Activated T-helper 1 cell treated with Interleukin-2 at 50 U/mL for 16 hours (primary cell): ENCODE measurements around the gene TMA7.
A peak's percentile ranks its signal among the peaks of the same experiment; 100 is the strongest.
"Not testable (repeated sequence)": the region's sequence is repeated elsewhere in the genome, so short reads cannot be mapped to it uniquely, and the experiment has no call there.

Experiments used
- DNase-seq: peaks from one replicate; pipeline ENCODE4 v3.0.0-alpha.2; 2020; ENCODE audit warnings: low read depth

Gene TMA7

DNA sequence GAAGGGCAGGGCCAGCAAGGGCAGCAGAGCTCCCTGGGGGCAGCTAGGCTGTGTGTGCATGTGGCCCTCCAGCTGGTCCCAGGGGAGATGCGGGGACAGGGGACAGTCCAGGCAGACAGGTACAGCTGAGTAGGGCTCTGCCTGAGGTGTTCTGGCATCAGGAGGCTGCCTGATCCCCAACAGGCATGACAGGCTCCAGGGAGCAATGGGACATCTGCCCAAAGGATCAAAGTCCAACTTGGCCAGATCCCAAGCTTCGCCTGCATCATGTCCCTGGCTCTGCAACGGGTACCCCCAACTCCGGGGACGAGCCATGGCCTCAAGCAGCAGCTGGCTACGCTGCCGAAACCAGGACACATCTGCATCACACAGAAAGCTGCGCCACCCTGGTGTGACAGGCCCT lies 28.3 kb downstream of the TMA7 start:
- no peak for DNase-seq

DNA sequence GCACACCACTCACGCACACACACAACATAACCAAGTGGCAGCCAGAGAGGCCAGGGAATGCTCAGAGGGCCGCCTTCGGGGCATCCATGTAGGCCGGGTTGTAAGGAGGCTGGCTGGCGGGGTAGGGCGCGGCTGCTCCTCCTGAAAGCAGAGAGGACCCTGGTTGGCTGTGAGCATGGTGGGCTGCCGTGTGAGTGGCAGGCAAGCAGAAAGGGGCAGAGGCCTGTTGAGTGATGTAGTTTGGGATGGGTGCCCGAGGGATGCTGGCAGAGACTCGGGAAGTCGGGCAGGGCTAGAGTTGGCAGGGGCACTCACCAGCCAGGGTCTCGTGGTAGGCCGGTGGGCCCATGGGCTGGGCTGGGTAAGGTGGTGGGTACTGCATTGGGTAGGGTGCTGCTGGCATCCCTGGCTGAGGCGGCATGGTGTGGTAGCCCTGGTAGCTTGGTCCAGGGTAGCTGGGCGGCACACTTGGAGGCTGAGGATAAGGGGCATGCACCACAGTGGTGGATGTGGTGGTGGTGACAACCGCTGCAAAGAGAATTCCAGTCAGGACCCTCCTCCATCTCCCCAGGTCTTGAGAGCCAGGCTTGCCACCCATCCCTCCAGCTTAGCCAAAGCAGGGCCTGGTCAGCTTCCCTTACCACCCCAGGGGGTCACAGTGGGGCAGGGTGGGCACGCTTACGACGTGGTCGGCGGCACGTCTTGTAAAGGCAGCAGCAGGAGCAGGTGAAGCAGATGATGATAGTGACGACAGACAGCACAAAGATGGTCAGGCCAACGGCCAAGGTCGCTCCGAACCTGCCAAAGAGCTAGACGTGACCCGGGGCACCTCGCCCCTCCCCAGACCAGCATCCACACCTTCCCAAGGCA lies 29.2 kb downstream of the TMA7 start:
- DNase-seq = no peak

DNA sequence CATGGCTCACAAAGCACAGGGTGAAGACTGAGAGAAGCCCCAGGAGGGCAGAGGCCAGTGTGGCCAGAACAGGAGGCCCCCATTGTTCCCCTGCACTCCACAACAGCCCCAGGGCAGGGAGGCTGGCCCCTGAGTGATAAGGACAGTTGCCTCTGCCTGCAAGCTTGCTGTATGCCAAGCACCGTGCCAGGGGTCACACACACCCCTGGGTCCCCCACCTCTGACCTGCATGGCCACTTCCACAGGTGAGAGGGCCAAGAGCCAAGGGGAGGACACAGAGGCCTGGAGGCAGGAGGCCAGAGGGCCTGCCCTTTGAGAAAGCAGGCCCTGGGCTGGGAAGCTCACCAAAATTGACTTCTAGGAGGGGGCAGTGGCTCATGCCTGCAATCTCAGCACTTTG lies 30.2 kb downstream of the TMA7 start:
- no peak for DNase-seq

DNA sequence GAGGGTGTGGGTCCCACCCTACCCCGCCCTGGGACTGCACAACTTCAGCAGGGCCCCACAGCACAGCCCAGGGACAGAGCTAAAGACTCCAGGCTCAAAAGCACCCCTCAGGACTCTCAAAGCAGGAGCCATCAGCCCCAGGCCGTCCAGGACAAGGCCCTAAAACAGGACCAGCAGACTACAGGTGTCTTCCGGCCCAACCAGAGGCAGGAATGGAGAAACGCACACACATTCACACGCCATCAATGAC lies 32.5 kb downstream of the TMA7 start:
- no peak for DNase-seq

DNA sequence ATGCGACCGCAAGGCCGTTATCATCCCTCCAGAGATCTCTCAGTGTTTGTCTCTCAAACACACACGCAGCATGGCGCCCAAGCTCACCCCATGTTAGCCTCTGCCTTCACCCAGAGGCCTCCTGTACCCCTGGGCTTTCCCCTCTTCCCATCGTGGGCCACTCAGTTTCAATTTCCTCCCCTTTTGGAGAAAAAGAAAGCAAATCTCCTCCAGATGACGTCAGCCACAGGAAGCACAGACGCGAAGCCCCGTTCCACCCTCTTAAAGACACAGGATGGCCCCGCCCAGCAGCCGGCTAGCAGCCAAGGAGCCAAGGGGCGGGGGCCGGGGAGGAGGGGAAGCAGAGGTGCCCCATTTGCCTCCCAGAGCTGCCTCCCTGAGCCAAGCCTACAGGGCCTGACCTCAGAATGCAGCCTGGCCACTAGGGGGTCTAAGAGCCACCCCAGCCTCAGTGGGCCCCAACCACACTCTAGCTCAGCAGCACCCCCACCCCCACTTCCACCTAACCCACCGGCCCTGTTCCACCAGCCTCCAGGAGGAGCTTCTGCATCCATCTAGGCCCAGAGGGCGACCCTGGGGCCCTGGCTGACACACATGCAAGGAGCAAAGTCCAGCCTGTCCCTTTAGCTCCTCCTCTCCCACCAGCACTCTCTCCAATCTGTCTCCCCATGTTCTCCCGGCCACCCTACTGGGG lies 33.0 kb downstream of the TMA7 start:
- peak; percentile 89 for DNase-seq

DNA sequence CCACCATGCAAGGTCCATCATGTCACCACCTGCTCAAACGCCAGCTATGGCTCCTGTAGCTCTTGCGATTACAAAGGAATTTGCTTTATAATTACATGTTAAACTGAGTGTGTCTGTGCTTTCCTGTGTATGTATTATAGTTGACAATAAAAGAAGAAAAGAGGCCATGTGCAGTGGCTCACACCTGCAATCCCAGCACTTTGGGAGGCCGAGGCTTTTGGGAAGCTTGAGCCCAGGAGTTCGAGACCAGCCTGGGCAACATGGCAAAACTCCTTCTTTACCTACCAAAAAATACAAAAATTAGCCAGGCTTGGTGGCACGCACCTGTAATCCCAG lies 33.5 kb downstream of the TMA7 start:
- no peak for DNase-seq

DNA sequence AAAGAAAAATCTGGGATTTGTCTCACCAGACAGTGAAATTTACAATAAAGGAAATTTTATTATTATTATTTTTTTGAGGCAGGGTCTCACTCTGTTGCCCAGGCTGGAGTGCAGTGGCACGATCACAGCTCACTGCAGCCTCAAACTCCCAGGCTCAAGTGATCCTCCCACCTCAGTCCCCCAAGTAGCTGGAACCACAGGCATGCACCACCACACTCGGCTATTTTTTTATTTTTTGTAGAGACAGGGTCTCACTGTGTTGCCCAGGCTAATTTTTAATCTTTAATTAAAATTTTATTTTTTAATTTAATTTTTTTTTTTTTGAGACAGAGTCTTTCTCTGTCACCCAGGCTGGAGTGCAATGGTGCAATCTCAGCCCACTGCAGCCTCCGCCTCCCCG lies 34.0 kb downstream of the TMA7 start:
- not testable (repeated sequence) for DNase-seq

DNA sequence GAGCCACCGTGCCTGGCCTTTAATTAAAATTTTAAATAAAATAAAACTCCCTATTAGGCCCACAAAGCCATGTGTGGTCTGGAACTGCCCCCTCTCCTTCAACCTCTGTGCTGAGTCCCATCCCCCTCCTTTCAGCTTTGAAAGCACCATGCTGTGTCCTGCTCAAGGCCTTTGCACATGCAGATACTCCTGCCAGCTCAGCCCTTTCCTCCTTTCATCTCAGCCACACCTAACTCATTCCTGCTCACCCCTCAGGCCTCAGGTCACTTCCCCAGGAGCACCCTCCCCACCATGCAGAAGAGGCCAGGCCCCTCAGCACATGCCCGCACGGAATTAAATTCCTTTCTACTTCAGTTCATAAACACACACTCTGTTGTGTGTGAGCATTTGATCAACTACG lies 34.6 kb downstream of the TMA7 start:
- DNase-seq = no peak

DNA sequence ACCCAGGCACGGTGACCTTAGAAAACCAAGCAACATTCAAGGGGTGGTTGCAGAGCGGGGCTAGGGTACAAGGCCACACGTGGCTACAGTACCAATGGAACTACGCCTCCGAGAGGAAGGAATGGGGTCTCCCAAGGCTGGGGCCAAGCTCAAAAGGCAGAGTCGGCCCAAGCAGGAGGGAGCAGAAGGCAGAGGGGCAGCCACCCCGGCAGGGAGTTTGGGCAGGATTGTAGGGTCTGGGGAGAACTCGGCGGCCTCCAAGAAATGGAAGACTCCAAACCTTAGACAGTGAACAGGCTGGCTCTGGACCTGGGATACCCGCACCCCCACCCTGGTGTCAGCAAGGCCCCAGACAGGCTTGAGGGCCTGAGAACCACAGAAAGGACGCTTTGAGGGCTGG lies 35.1 kb downstream of the TMA7 start:
- no peak for DNase-seq

DNA sequence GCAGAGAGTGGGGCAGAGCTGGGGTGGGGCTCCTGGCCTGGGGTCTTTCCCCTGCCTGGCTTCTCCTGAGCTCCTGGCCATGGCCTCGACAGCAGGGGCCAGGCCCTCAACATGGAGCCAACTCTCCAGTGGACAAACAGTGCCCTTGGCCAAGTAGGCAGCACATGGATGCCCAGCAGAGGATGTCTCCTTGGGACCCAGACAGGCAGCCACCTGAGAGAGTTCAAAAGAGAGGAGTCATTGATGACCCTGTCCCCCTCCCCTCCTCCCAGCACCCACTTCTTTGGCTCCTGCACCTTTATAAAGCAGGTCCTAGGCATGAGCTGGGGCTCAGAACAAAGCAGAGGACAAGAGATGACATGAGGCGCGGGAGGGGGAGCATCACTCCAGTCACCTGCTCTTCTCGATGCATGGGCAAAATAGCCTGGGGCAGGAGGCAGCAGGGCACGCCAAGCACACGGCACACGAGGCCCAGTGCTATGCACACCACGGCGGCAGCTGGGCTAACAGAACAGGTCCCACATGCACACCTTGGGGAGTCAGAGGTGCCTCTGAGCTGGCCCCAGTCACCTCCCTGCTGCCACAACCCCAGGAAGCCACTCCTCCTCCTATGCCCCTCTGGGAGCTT lies 36.5 kb downstream of the TMA7 start:
- no peak for DNase-seq

DNA sequence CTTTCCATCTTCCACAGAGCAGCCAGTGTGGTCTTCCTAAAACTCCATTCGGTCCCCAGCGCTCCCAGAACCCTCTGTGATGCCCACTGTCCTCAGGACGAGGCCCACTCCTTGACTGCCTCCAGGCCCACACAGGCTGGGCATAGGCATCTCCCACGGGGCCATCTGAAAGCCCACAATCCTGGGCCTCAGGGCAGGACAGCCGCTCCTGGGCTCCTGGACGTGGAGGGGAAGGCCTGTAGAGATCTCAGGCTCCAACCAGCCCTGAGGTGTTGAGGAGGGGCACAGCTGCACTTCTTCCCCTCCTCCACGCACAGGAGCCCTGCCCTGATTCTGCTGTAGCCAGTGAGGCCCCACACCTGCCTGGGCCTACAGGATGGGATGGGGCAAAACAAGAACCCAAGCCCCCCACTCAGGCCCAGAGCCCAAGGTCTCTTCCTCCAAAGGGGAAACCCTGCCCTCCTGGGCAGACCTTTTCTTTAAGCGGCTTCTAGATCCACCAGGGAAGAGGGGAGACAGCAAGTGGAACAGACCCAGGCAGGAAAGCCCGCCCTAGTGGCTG lies 38.0 kb downstream of the TMA7 start:
- DNase-seq = no peak

DNA sequence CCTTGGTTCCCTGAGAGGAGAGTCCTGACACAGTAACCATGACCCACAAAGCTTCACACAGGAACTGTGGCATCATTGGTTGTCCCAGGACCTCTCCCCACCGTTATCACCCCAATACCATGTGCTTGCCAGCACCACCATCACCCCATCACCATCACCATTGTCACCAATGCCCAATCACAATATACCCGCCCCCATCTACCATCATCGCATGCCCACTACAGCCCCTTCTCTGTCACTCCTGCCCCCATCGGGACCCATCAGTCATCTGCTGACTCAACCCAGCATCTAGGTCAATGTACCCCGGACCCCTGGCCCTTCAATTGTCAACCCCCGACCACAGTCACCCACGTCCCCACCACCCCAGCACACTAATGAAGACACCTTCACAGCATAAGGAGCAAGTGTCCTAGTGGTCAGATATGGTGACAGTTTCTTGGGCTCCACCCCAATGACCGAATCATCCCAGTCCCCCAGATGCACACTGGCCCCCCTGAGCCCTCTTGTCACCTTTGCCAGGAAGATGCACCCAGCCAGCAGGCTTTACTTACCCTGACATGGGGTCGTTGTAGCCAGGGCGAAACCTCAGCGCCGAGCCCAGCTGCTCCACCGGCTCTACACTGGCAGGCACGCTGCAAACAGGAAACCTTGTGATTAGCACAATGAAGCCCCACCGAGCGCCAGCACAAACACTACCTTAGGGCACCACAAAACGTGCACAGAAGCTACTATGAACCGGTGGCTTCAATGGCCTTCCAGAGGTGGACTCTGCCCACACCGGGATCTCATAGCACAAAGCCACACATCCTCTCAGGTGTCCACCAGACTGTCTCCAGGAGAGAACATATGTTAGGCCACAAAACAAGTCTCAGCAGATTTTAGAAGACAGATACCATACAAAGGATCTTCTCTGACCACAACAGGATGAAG lies 38.8 kb downstream of the TMA7 start:
- peak; percentile 38 for DNase-seq

DNA sequence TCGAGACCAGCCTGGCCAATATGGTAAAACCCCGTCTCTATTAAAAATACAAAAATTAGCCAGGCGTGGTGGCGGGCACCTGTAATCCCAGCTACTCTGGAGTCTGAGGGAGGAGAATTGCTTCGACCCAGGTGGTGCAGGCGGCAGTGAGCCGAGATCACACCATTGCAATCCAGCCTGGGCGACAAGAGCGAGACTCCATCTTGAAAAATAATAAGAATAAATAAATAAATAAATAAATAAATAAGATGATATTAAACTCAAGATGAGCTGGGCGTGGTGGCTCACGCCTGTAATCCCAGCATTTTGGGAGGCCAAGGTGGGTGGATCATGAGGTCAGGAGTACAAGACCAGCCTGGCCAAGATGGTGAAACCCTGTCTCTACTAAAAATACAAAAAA lies 40.8 kb downstream of the TMA7 start:
- DNase-seq = not testable (repeated sequence)

DNA sequence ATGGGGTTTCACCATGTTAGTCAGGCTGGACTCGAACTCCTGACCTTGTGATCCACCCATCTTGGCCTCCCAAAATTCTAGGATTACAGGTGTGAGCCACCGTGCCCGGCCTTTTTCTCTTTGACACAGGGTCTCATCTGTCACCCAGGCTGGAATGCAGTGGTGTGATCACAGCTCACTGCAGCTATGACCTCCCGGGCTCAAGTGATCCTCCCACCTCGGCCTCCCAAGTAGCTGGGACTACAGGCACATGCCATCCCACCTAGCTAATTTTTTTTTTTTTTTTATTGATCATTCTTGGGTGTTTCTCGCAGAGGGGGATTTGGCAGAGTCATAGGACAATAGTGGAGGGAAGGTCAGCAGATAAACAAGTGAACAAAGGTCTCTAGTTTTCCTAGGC lies 42.8 kb downstream of the TMA7 start:
- DNase-seq = not testable (repeated sequence)

DNA sequence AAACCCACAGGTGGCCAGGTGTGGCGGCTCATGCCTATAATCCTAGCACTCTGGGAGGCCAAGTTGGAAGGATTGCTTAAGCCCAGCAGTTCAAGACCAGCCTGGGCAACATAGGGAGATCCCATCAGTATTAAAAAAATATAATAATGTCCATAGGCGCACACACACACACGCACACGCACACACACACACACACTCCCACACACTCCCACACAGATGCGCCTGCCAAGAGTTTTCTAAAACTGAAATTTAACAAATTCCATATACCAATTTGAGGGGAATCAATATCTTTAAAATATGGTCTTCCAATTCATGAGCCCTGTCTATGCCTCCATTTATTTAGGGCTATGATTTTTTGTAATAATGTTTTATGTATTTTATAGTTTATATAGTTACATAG lies 46.9 kb downstream of the TMA7 start:
- DNase-seq = no peak

DNA sequence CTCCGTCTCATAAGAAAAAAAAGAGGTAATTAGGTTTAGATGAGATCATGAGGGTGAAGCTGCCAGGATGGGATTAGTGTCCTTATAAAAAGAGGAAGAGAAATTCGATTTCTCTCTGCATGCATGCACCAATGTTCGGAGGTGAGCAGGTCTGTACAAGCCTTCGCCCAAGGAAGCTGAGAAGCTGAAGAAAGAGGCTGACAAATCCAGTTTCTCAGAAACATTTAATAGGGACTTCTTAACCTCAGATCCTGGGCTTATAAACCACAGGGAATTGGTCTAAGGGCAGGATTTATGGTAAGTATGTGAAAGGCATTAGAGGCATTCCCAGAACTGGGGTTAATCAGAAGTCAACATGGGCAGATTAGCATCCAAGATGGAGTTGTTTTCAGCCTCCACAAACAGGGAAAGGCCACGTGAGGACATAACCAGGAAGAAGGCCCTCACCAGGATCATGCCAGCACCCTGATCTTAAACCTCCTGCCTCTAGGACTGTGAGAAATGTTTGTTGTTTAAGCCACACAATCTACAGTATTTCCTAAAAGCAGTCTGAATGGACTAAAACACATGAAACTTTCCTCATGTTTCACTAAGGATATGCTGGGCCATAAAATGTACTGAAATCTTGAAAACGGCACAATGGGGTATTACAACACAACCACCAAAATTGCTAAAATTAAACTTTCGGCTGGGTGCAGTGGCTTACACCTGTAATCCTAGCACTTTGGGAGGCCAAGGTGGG lies 52.6 kb downstream of the TMA7 start:
- no peak for DNase-seq

DNA sequence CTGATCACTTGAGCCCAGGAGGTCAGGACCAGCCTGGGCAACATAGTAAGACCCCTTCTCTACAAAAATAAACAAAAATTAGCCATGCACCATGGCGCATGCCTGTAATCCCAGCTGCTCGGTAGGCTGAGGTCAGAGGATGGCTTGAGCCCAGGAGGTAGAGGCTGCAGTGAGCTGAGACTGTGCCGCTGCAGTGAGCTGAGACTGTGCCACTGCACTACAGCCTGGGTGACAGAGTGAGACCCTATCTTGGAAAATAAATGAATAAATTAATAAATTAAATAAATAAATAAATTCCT lies 53.1 kb downstream of the TMA7 start:
- no peak for DNase-seq
